Activated CD4-positive, CD25-positive, alpha-beta regulatory T cell treated with anti-CD3 and anti-CD28 coated beads, Interleukin-2, amount 50 U/mL, for 24 hours (primary cell): ENCODE data around the gene MRO.
"Not testable (repeated sequence)": the region's sequence is repeated elsewhere in the genome, so short reads cannot be mapped to it uniquely, and the experiment has no call there.

Source experiments
- ATAC-seq, 2 donors: fragments of 150-1000 bp; cut with Tn5 transposase; one replicate each; pipeline ENCODE4 v1.10.0; 2021; ENCODE audit warnings: mild to moderate bottlenecking in 1 of 2, moderate library complexity in 1 of 2

The MRO gene

DNA sequence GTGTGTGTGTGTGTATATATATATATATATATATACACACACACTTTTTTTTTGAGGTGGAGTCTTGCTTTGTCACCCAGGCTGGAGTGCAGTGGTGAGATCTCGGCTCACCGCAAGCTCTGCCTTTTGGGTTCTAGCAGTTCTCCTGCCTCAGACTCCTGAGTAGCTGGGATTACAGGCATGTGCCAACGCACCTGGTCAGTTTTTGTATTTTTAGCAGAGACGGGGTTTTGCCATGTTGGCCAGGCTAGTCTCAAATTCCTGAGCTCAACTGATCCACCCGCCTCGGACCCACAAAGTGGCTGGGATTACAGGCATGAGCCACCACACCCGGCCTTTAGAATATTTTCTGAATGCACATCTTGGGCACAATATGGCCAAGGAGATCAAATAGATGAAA, 13.7 kb upstream of the MRO start:
- not testable (repeated sequence) for ATAC-seq

- ATAC-seq = no peak
Observed at GRCh38 chr18:50832754-50833153, 12.9 kb upstream of the MRO start.

DNA sequence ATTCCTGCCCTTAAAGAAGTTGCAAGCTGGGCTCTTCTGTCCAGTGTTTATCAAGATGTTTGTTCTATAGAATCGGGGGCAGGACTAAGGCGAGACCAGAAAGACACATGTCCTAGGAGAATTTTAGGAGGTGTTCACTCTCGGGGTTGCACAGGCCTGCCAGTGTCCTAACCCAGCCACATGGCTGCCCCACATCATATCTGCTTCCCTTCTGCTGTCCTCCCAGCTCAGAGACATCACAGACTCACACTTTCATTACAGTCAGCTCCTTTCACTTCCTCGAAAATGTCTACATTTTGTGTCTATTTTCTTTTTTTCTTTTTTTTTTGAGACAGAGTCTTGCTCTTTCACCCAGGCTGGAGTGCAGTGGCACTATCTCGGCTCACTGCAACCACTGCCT, 10.7 kb upstream of the MRO start:
- no peak for ATAC-seq

- ATAC-seq = no peak
Observed at GRCh38 chr18:50829644-50830043, 9.8 kb upstream of the MRO start.

DNA sequence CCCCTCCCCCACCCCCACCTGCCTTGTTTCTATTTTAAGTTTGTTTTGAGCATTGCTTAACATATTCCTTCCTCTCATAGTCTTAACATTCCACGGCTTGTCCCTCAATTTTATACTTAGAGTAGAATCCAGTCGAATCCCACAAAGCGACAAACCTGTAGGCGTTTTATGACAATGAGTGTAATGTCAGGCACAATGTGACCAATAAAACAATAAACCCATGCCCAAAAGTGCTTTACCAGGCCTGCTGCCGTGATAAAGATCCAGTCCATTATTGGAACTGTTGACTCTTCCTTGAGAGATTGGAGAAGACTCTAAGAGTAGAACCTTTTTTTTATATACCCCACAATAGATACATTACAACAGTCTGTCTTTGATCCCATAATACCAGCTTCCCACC, 6.2 kb upstream of the MRO start:
- no peak for ATAC-seq

GRCh38 chr18:50825621-50826020, 5.8 kb upstream of the MRO start:
- no peak for ATAC-seq

GRCh38 chr18:50822756-50823155, 2.9 kb upstream of the MRO start:
- ATAC-seq = no peak

DNA sequence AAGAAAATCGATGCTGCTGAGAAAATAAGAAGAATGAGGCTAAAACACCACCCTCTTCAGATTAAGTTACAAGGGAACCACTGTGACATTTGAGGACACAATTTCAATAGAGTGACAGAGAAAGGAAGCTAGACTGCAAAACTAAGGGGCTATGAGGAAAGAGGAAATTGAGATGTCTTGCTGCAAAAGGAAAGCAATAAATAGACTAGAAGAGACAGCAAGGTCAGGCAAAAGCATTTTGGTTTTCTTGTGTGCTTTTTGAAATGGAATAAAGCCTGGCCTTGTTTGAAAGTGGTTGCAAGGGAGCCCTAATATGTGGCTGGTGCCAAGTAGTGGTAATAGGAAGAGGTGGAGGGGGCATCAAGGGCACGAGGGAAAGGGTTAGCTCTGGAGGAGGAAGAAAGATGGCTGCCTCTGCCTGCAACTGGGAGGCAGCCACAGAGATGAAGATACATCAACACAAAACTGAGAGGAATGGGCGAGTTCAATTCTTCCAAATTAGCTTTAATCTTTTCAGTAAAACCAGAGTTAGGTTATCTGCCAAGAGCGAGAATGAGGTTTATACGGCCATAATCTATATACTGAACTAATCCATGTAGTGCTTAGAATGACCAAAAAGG, 1.2 kb upstream of the MRO start:
- no peak for ATAC-seq

- ATAC-seq = no peak
Observed at GRCh38 chr18:50819027-50819727, 639 bp downstream of the MRO start.

DNA sequence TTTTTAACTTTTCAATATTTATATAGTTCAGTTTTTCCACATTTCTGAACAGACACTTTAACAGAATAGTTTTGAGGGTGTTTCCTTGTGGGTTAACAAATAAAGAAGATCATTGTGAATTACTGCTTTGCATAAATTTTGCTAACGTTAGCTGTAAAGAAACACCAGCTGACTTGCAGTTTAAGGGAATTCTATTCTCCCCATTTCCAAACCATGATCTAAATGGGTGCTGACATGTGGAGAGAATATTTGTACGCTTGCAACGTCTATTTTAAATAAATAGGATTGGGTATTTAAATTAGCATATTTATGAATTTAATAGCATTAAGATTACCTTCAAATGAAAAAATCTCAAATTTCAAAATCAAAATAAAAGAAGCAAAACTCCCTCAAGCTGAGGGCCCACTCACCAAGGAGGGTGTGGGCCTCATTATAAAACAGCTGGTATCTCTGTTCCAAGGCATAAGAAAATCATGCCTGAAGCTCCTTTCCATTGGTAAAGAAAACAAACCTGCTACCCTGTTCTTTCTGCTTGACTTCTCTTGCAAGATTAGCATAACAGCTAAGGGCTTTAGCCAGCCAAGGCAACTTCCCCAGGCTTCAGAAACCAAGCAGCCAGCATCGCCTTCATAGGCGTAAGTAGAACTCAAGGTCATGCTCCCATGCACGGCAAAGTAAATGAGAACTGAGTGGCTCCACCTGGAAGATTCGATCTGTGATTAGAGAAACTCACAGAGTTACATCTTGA, 3.2 kb downstream of the MRO start:
- ATAC-seq = no peak

DNA sequence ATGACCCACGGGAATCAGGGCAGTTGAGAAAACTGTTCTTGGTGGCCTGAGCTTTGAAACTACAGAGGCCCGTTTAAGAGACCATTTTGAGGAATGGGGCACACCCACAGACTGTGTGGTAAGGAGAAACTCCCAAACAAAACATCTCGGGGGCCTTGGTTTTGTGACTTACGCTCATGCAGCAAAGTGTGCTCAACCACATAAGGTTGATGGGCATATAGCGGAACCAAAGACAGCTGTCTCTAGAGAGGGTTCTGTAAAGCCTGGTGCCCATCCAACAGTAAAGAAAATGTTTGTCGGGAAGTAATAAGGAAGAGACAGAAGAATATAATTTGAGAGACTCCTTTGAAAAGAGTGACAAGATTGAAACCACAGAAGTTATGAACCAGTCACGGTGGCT, 5.4 kb downstream of the MRO start:
- no peak for ATAC-seq

DNA sequence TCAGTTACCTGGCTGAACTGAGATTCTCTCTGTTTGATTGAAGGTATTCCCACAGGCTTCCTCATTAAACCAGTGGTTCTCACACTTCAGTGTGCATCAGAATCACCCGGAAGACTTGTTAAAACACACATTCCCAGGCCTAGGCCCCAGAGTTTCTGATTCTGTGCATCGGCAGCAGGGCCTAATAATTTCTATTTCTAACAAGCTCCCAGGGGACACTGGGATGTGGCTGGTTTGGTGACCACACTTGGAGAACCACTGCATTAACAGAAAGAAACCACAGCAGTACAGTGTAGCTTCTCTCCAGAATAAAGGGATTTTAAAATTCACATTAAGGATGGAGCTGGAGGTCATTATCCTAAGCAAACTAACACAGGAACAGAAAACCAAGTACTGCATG, 6.5 kb downstream of the MRO start:
- ATAC-seq = no peak

- ATAC-seq = no peak
Observed at GRCh38 chr18:50812834-50813233, 7.0 kb downstream of the MRO start.

GRCh38 chr18:50807176-50807575, 12.6 kb downstream of the MRO start:
- no peak for ATAC-seq

- ATAC-seq = no peak
Observed at GRCh38 chr18:50806208-50806616, 13.6 kb downstream of the MRO start.

DNA sequence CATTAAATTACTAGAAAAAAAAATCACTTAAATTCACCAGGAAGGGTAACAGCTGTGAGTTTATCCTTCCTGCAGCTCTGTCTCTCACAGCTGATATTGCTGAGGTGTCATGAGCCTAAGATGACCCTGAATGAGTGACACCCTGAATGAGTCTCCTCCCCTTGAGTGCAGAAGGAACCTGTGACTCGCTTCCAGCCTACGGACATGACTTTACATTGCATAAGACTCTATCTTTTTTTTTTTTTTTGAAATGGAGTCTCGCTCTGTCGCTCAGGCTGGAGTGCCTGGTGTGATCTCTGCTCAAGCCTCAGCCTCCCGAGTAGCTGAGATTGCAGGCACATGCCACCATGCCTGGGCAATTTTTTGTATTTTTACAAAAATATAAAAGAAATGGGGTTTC, 14.1 kb downstream of the MRO start:
- ATAC-seq = peak; percentile 55 to 65

DNA sequence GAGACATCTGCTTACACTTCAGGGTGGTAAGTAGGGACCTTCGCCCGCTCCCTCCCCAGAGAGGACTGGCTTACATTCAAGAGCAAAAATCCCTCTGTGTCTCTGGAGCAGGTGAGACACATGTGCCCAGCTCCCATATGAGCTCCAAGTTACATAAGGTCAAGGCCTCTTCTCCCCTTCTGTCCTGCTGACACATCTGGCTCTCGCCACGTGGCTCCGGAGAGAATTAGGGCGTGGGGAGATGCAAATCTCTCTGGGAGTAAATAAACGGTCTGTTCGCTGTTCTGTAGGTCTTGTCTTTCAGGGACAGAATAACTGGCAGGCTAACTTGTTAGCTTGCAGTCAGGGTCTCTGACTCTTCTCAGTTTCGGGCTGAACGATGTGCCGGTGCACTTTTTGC, 16.2 kb downstream of the MRO start:
- ATAC-seq = no peak

GRCh38 chr18:50802141-50802540, 17.7 kb downstream of the MRO start:
- ATAC-seq = no peak

DNA sequence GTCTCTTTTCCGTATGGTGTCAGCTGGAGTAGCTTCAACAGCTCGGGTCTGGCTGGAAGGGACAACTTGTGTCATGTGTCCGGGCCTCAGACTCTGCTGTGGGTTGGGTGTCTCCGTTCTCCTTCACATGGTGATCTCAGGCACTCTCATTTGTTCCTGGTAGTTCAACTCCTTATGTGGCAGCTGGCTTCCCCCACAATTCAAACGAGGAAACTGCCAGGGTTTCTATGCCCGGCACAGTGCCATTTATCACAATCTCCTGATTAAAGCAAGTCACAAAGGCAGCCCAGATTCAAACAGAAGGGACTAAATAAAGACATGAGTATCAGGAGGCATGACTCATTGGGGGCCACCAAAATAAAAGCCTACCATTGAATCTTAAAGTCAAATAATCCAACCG, 22.7 kb downstream of the MRO start:
- ATAC-seq = no peak

DNA sequence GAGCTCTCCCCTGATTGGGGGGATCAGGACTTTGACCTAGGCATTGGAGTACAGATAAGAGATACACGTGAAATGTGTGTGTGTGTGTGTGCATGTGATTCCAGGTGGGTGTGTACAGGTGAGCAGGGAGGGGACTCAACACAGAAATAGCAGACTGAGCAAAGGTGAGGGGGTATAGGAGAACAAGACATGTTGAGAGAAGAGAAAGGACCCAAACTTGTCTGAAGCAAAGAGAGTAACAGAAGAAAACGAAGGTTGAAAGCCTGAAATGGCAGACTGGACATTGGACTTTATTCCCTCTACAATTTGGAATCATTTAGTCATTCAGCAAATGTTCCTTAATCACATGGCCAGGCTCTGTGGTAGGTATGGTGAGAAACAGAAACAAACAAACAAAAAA, 23.3 kb downstream of the MRO start:
- ATAC-seq = no peak

GRCh38 chr18:50793641-50794565, 25.9 kb downstream of the MRO start:
- no peak for ATAC-seq

DNA sequence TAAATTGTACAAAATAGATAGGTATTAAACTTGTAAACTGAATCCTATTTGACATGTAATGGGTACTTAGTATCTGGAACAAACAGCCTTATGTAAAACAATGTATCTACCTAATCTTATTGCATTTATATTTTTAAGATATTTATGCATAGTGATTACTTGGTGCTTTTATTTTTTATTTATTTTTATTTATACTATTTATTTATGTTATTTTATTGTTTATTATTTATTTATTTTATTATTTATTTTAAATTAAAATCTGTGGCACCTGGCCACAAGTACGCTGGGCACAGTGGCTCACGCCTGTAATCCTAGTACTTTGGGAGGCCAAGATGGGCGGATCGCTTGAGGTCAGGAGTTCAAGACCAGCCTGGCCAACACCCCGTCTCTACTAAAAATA, 26.9 kb downstream of the MRO start:
- ATAC-seq = no peak
